ACC112 (cell line): ENCODE data around the gene COG8.
A peak's percentile ranks its signal among the peaks of the same experiment; 100 is the strongest.

ENCODE experiments used
- H2AFZ ChIP-seq: fragments of 200-600 bp; sonication (generic); one replicate; pipeline ENCODE4 v1.6.0; 2017; ENCODE audit warnings: antibody characterized with exemption, low read length; ENCODE audit not compliant: unreplicated experiment
- H3K27ac ChIP-seq: fragments of 200-600 bp; sonication (generic); 2 replicates; pipeline ENCODE4 v1.5.1; 2014; ENCODE audit warnings: low read depth, mild to moderate bottlenecking, antibody characterized with exemption, low read length, moderate library complexity
- H3K27me3 ChIP-seq: fragments of 200-600 bp; sonication (generic); 2 replicates; pipeline ENCODE4 v1.6.1; 2014; ENCODE audit warnings: mild to moderate bottlenecking, antibody characterized with exemption, low read length, moderate library complexity, mixed read lengths; ENCODE audit not compliant: insufficient read depth
- H3K36me3 ChIP-seq: fragments of 200-600 bp; sonication (generic); 2 replicates; pipeline ENCODE4 v1.6.1; 2016; ENCODE audit warnings: mild to moderate bottlenecking, antibody characterized with exemption, low read length, moderate library complexity, mixed read lengths; ENCODE audit not compliant: insufficient read depth
- H3K4me1 ChIP-seq: fragments of 200-600 bp; sonication (generic); one replicate; pipeline ENCODE4 v1.6.1; 2016; ENCODE audit warnings: low read length, mixed read lengths; ENCODE audit not compliant: insufficient read depth, unreplicated experiment, control insufficient read depth
- H3K4me3 ChIP-seq: fragments of 200-600 bp; sonication (generic); 2 replicates; pipeline ENCODE4 v1.5.1; 2014; ENCODE audit warnings: mild to moderate bottlenecking, low read depth, low read length
- H3K79me2 ChIP-seq: fragments of 200-600 bp; sonication (generic); one replicate; pipeline ENCODE4 v1.6.0; 2016; ENCODE audit warnings: low read length; ENCODE audit not compliant: control insufficient read depth, unreplicated experiment, insufficient read depth

COG8 gene

DNA sequence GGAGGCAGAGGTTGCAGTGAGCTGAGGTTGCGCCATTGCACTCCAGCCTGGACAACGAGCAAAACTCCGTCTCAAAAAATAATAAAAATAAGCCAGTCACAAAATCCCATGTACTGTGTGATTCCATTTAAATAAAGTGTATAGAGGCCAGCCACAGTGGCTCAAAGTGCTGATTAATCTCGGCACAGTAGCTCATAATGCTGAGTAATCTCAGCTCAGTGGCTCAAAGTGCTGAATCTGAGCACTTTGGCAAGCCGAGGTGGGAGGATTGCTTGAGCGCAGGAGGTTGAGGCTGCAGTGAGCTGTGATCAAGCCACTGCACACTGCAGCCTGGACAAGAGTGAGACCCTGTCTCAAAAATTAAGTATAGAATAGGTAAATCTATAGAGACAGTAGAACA lies 7.3 kb upstream of the COG8 start:
- Histone ChIP-seq H2AFZ (no peak overlapping the region), H3K4me1 (no peaks in the 10 kb centered on the region)

DNA sequence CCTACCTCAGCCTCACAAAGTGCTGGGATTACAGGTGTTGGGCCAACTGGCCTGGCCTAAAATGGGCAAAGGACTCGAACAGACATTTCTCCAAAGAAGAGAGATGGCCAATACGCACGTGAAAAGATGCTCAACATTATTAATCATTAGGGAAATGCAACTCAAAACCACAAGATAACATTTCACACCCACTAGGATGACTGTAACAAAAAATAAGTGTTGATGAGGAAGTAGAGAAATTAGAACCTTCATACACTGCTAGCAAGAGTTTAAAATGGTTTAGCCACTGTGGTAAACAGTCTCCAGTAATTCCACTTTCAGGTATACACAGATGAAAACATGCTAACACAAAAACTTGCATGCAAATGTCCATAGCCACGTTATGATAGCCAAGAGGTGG lies 6.6 kb upstream of the COG8 start:
- Histone ChIP-seq H2AFZ (no peak overlapping the region), H3K79me2 (peaks cover 17% of the 10 kb centered on the region), H3K4me1 (peaks cover 4% of the 10 kb centered on the region), H3K27ac (no peak overlapping the region), H3K36me3 (peaks cover 31% of the 10 kb centered on the region), H3K27me3 (no peaks in the 10 kb centered on the region), H3K4me3 (no peak overlapping the region)

More for the DNA sequence above, 7.3 kb upstream of the COG8 start:
- Histone ChIP-seq H3K27ac (no peak overlapping the region), H3K79me2 (peaks cover 9% of the 10 kb centered on the region), H3K27me3 (no peaks in the 10 kb centered on the region), H3K36me3 (peaks cover 24% of the 10 kb centered on the region), H3K4me3 (no peak overlapping the region)

DNA sequence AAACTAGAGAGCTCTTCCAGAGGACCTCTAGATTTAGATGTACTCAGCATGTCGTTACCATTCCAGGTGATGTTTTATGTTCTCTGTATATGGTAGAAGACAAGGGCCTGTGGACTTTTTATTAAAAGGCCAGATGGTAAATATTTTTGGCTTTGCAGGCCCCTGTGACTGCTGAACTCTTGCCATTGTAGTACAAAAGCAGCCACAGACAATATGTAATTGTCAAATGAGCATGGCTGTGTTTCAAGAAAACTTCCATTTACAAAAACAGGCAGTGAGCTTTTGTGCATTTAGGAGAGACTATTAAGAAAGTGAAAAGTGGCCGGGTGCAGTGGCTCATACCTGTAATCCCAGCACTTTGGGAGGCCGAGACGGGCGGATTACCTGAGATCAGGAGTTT lies 4.8 kb upstream of the COG8 start:
- Histone ChIP-seq H3K4me3 (no peak overlapping the region), H3K79me2 (peaks cover 30% of the 10 kb centered on the region), H3K27ac (no peak overlapping the region), H3K27me3 (no peaks in the 10 kb centered on the region), H2AFZ (no peak overlapping the region), H3K36me3 (peaks cover 28% of the 10 kb centered on the region), H3K4me1 (peaks cover 8% of the 10 kb centered on the region)

DNA sequence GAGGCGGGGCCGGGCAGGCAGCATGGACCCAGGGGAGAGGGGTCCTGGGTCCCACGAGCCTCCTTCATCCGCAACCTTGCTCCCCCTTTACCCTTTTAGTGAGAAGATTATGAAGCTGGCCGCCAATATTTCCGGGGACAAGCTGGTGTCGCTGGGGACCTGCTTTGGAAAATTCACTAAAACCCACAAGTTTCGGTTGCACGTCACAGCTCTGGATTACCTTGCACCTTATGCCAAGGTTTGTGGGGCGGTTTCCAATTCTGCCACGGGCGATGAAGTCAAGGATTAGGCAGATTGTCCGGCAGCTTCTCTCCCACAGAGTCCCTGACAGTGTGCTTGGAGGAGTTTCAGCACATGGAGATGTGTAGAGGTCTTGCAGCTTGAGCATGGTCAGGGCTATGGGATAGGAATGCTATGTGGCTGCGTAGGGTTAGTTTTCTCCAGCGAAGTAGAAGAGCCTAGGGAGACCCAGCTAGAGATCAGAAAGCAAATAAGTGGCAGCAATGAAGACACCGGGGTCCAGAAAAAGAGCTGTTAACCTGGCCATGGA lies 806 bp upstream of the COG8 start:
- Histone ChIP-seq H3K27ac (peak overlapping the region; percentile 57), H3K27me3 (no peaks in the 10 kb centered on the region), H3K4me3 (peak overlapping the region; percentile 88), H3K36me3 (peaks cover 21% of the 10 kb centered on the region), H3K4me1 (peaks cover 14% of the 10 kb centered on the region), H2AFZ (peak overlapping the region; percentile 66), H3K79me2 (peaks cover 49% of the 10 kb centered on the region)

DNA sequence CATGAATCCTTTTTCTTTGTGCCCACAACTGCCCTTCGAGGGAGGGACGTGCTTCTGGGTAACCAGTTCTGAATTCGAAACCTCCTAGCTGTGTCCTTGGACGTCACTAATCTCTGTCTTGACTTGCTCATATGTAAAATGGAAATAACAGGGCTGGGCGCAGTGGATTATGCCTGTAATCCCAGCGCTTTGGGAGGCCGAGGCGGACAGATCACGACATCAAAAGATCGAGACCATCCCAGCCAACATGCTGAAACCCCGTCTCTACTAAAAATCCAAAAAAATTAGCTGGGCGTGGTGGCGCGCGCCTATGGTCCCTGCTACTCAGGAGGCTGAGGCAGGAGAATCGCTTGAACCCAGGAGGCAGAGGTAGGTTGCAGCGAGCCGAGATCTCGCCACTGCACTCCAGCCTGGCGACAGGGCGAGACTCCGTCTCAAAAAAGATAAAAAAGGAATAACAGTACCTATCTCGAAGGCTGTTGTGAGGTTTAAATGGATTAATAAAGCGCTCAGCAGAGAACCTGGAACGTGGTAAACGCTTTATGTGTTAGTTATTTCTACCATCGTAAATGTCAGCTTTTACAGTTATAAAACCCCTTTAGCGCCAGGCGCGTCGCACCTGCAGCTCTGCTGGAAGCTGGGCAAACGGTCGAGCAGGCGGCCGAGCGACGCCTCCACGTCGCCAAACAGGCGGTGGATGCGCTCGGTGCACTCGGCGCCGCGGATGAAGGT lies 641 bp downstream of the COG8 start:
- Histone ChIP-seq H3K4me1 (peaks cover 14% of the 10 kb centered on the region), H2AFZ (peak overlapping the region; percentile 19), H3K79me2 (peaks cover 49% of the 10 kb centered on the region), H3K36me3 (peaks cover 21% of the 10 kb centered on the region), H3K4me3 (peak overlapping the region; percentile 88), H3K27ac (peak overlapping the region; percentile 50), H3K27me3 (no peaks in the 10 kb centered on the region)

DNA sequence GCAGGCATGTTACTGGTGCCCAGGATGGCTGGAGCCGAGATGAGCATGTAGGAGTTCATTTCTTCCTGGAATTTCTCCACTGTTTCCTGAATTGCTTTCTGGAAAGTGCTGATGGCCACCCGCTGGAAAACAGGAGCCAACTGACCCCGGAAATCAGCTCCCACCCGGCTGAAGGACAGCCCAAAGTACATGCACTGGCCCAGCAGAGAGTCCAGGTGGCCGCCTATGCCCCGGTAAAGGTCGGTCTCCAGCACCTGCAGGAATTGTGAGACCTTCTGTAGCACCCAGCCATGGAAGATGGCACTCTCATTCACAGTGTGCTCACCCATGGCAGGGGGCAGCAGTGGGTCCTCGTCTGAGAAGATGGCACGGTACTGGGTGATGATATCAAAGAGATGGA lies 4.7 kb downstream of the COG8 start:
- H3K27ac ChIP-seq, result no peak overlapping the region
- peaks cover 6% of the 10 kb centered on the region for H3K4me1 ChIP-seq
- no peak overlapping the region for H2AFZ ChIP-seq
- H3K36me3 ChIP-seq, result peaks cover 8% of the 10 kb centered on the region; the same call in 1 of the 2 replicates
- peaks cover 30% of the 10 kb centered on the region for H3K79me2 ChIP-seq
- no peak overlapping the region for H3K4me3 ChIP-seq
- no peaks in the 10 kb centered on the region for H3K27me3 ChIP-seq

DNA sequence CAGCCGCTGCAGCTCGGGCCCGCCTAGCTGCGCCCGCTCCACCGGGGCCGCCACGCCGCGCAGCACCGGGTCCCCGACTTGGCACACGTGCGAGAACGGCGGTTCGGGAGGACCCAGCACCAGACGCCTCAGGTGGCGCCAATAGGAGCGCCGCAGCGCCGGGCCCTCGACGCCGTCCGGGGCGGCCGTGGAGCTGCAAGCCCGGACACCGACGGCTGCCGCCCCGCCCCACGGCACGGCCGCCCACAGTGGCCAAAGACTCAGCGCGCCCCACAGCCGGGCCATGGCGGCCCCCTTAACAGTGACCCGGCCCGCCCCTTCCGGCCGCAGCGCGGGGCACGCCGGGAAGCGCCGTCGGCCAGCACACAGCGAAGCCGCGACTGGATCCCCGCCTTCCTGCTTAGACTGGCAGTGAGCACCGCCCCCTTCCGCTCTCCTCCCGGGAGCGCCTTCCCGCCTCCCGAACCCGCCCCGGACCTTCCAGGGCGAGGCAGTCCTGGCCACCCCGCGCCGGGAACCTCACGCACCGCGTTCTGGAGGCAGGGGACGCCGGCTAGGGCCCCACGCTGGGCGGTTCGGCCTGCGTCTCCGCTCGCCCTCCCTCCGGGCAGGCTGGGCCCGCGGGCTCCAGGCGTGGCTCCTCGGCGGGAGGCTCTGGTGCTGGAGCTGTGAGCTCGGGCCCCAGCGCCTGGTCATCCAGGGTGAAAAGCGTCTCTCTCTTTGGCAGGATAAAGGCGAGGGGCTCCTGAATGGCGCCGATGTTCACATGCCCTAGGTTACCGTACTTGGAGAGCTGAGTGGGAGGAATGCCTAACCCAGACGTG lies 8.9 kb downstream of the COG8 start, which contains the start of gene PDF:
PDF (minus strand) TSS at position 303 of the 824 bp plus-strand sequence; CDS start at position 285, 18 bp downstream.
- peaks cover 8% of the 10 kb centered on the region; the same call in 1 of the 2 replicates for H3K36me3 ChIP-seq
- peaks cover 13% of the 10 kb centered on the region for H3K4me1 ChIP-seq
- peaks cover 43% of the 10 kb centered on the region for H3K79me2 ChIP-seq
- no peaks in the 10 kb centered on the region for H3K27me3 ChIP-seq
- H3K27ac ChIP-seq, result peak within 1 kb of the TSS; percentile 55
- peak within 1 kb of the TSS; percentile 93 for H3K4me3 ChIP-seq
- peak within 1 kb of the TSS; percentile 21 for H2AFZ ChIP-seq

DNA sequence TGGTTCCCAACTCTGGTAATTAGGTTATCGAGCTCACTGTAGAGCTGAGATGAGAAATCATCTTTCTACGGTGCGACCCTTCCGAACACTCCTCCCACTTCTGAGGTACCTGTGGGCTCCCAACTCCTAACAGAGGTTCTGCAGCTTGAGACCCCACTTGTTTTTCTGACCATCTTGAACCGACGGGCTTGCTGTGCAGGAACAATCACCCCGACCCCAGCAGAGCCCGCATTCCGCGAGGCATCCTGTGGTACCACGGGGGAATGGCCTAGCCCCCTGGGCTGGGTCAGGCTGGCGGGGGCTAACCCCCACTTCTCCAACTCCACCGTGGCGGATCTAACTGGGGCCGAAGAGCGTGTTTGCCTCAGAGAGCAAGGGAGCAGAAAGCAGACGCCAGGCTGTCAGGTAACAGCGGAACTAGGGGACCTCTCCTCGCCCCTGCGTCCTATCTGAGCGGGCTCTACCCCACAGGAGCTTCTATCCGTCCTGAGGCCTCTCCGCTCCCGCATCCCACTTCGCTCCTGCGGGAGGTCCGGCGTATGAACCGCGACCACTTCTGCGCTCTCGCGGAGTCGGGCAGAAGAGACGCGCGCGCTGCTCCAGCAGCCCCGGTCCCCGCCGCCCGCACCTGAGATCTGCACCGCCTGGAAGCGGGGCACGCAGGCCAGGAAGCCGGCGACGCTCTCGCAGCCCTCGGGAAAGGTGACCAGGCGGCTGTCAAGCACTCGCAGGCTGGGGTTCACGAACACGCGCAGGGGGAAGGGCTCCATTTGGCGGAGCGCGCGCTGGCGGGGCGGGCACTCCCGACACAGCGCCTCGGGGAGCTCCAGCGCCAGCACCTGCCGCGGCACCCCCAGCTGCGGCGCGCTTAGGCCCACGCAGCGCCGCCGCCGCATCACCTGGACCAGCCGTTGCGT lies 9.7 kb downstream of the COG8 start:
- H3K27me3 ChIP-seq, result no peaks in the 10 kb centered on the region
- H3K27ac ChIP-seq, result no peak overlapping the region
- peaks cover 13% of the 10 kb centered on the region for H3K4me1 ChIP-seq
- H3K4me3 ChIP-seq, result peak overlapping the region; percentile 93
- peaks cover 8% of the 10 kb centered on the region; the same call in 1 of the 2 replicates for H3K36me3 ChIP-seq
- H2AFZ ChIP-seq, result peak overlapping the region; percentile 21
- H3K79me2 ChIP-seq, result peaks cover 49% of the 10 kb centered on the region

DNA sequence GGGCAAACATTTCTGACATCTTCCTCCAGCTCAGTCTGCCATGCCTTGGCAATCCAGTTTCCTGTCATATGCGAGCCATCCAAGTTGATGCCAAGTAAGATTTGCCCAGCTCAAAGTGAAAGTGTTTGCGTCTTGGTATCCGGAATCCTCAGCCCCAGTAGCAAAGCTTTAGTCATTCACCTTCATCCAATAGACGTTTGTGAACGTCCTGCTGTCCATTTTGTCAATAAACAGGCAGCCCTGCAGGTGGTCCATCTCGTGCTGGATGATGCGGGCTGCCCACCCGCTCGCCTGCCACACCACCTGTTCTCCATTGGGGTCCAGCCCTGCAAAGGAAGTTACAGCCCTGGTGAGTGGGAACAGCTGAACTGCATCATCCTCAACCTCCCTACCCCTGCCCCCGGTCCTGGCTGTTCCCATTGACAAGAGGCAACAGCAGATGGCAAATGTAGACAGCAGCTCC lies 10.5 kb downstream of the COG8 start:
- peak overlapping the region; percentile 93 for H3K4me3 ChIP-seq
- H3K27me3 ChIP-seq, result no peaks in the 10 kb centered on the region
- peaks cover 8% of the 10 kb centered on the region; the same call in 1 of the 2 replicates for H3K36me3 ChIP-seq
- H2AFZ ChIP-seq, result no peak overlapping the region
- peaks cover 49% of the 10 kb centered on the region for H3K79me2 ChIP-seq
- H3K4me1 ChIP-seq, result peaks cover 13% of the 10 kb centered on the region
- H3K27ac ChIP-seq, result peak overlapping the region; percentile 11; the same call in 1 of the 2 replicates
